Activated T-helper 9 cell treated with anti-CD3 and anti-CD28 coated beads, Interleukin-2, amount 50 U/mL, for 16 hours (primary cell): ENCODE results near the gene LORICRIN.

ENCODE experiments used
- DNase-seq: peaks from one replicate; pipeline ENCODE4 v3.0.0-alpha.2; 2020; ENCODE audit warnings: low read depth

The LORICRIN gene

GRCh38 chr1:153306303-153307220, 47.1 kb downstream of the LORICRIN start:
- no peak for DNase-seq

- no peak for DNase-seq
These were observed 47.7 kb downstream of the LORICRIN start for GRCh38 chr1:153307221-153307600.

- no peak for DNase-seq
These were observed 49.1 kb downstream of the LORICRIN start for GRCh38 chr1:153308540-153308939.

- no peak for DNase-seq
These were observed 50.0 kb downstream of the LORICRIN start for GRCh38 chr1:153309441-153309840.

- DNase-seq = no peak
These were observed 51.0 kb downstream of the LORICRIN start for GRCh38 chr1:153310526-153310925.
